ENCODE measurements around the gene FAM120A.
"Not testable (repeated sequence)": the region's sequence is repeated elsewhere in the genome, so short reads cannot be mapped to it uniquely, and the experiment has no call there.

FAM120A gene

GRCh38 chr9:93473411-93473810 is 21.9 kb downstream of the FAM120A start:
- no peak for DNase-seq

- no peak for DNase-seq
Observed at GRCh38 chr9:93475108-93475507, 23.6 kb downstream of the FAM120A start.

GRCh38 chr9:93475856-93476255 is 24.4 kb downstream of the FAM120A start:
- no peak for DNase-seq

GRCh38 chr9:93476924-93477323 is 25.4 kb downstream of the FAM120A start:
- no peak for DNase-seq

GRCh38 chr9:93477397-93477796 is 25.9 kb downstream of the FAM120A start:
- no peak for DNase-seq

- DNase-seq, result no peak
Observed at GRCh38 chr9:93479726-93480125, 28.2 kb downstream of the FAM120A start.

GRCh38 chr9:93480262-93480661 is 28.8 kb downstream of the FAM120A start:
- no peak for DNase-seq

- no peak for DNase-seq
Observed at GRCh38 chr9:93480728-93481324, 29.3 kb downstream of the FAM120A start.

- no peak for DNase-seq
Observed at GRCh38 chr9:93483497-93483896, 32.0 kb downstream of the FAM120A start.

GRCh38 chr9:93486268-93486667 is 34.8 kb downstream of the FAM120A start:
- DNase-seq, result no peak

- no peak for DNase-seq
Observed at GRCh38 chr9:93488244-93488643, 36.8 kb downstream of the FAM120A start.

GRCh38 chr9:93491593-93492232 is 40.2 kb downstream of the FAM120A start:
- DNase-seq, result no peak

- no peak for DNase-seq
Observed at GRCh38 chr9:93492327-93492726, 40.8 kb downstream of the FAM120A start.

- DNase-seq, result no peak
Observed at GRCh38 chr9:93493949-93494348, 42.5 kb downstream of the FAM120A start.

GRCh38 chr9:93496285-93496684 is 44.8 kb downstream of the FAM120A start:
- DNase-seq, result no peak

GRCh38 chr9:93500571-93501298 is 49.2 kb downstream of the FAM120A start:
- DNase-seq, result no peak

GRCh38 chr9:93501406-93501805 is 49.9 kb downstream of the FAM120A start:
- no peak for DNase-seq

- no peak for DNase-seq
Observed at GRCh38 chr9:93503381-93503780, 51.9 kb downstream of the FAM120A start.

GRCh38 chr9:93505541-93506132 is 54.2 kb downstream of the FAM120A start:
- no peak for DNase-seq

- no peak for DNase-seq
Observed at GRCh38 chr9:93507768-93508167, 56.3 kb downstream of the FAM120A start.

- DNase-seq, result no peak
Observed at GRCh38 chr9:93508207-93508606, 56.7 kb downstream of the FAM120A start.

- DNase-seq, result no peak
Observed at GRCh38 chr9:93509084-93509483, 57.6 kb downstream of the FAM120A start.

- no peak for DNase-seq
Observed at GRCh38 chr9:93510041-93510440, 58.6 kb downstream of the FAM120A start.

GRCh38 chr9:93511228-93511627 is 59.7 kb downstream of the FAM120A start:
- DNase-seq, result not testable (repeated sequence)

All from NCI-H2171 (cell line).